Hepatocyte (in vitro differentiated cells): ENCODE data around the gene NCBP3.

Experiments used
- EZH2 ChIP-seq: fragments of 200-600 bp; sonication (generic); IDR thresholded peaks from 2 replicates; pipeline ENCODE4 v1.6.1; 2016; ENCODE audit warnings: antibody characterized with exemption, mild to moderate bottlenecking, borderline replicate concordance
- EZH2phosphoT487 ChIP-seq: fragments of 200-600 bp; sonication (generic); IDR thresholded peaks from one replicate; pipeline ENCODE4 v1.6.1; 2018; ENCODE audit warnings: antibody characterized with exemption, mild to moderate bottlenecking, low read depth, moderate library complexity; ENCODE audit not compliant: unreplicated experiment, severe bottlenecking
- TF ChIP-seq, protein P1 (sequence below): fragments of 200-600 bp; sonication (generic); IDR thresholded peaks from 2 replicates; pipeline ENCODE4 v1.5.1; 2016; ENCODE audit warnings: antibody characterized with exemption, mild to moderate bottlenecking; ENCODE audit not compliant: poor library complexity

DNA sequence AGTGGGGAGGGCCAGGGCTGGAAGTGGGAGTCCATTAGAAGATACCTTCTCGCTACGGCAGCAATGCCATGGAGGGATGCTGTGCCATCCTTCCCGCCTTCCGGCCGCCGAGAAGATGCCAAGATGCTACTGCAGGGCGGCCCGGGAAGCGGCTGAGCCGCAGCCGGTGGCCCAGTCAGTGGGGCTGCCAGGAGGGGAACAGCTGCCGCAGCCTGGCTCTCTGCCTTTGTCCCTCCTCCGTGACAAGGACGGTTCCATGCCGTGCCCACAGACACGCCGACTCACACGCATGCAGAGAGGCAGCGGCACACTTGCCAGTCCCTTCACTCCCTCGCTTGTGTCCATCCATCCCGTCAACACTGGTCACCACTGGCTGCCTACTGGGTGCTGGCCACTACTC lies 20.2 kb upstream of the NCBP3 start:
- TF ChIP-seq, protein P1, sequence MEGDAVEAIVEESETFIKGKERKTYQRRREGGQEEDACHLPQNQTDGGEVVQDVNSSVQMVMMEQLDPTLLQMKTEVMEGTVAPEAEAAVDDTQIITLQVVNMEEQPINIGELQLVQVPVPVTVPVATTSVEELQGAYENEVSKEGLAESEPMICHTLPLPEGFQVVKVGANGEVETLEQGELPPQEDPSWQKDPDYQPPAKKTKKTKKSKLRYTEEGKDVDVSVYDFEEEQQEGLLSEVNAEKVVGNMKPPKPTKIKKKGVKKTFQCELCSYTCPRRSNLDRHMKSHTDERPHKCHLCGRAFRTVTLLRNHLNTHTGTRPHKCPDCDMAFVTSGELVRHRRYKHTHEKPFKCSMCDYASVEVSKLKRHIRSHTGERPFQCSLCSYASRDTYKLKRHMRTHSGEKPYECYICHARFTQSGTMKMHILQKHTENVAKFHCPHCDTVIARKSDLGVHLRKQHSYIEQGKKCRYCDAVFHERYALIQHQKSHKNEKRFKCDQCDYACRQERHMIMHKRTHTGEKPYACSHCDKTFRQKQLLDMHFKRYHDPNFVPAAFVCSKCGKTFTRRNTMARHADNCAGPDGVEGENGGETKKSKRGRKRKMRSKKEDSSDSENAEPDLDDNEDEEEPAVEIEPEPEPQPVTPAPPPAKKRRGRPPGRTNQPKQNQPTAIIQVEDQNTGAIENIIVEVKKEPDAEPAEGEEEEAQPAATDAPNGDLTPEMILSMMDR = no peak
- no peak for TF ChIP-seq EZH2phosphoT487
- no peak for TF ChIP-seq EZH2
